HFFc6 (cell line): ENCODE data around the gene MGAT3. TPM values are rescaled to one million over a fixed set of nuclear protein-coding genes. Genes with fewer than 3 reads are reported as not detected.

Source experiments
- DNase-seq: peaks from one replicate; pipeline ENCODE4 v3.0.0-alpha.2; 2018
- H3K27ac Mint-ChIP-seq: 2 replicates; pipeline ENCODE4 v1.8.0; 2020; ENCODE audit warnings: mild to moderate bottlenecking, mixed read lengths
- H3K27me3 Mint-ChIP-seq: 2 replicates; pipeline ENCODE4 v1.8.0; 2021; ENCODE audit warnings: mild to moderate bottlenecking, moderate library complexity, mixed read lengths; ENCODE audit not compliant: insufficient read depth
- H3K36me3 Mint-ChIP-seq: 2 replicates; pipeline ENCODE4 v1.8.0; 2021; ENCODE audit warnings: low read depth, mixed read lengths
- H3K4me1 Mint-ChIP-seq: 2 replicates; pipeline ENCODE4 v1.8.0; 2020; ENCODE audit warnings: low read depth, mixed read lengths
- H3K4me3 Mint-ChIP-seq: 2 replicates; pipeline ENCODE4 v1.8.0; 2020; ENCODE audit warnings: mild to moderate bottlenecking, moderate library complexity, mixed read lengths
- H3K9me3 Mint-ChIP-seq: 2 replicates; pipeline ENCODE4 v1.8.0; 2020; ENCODE audit warnings: mild to moderate bottlenecking, mixed read lengths
- CTCF ChIP-seq: fragments of 200-600 bp; sonication (generic); IDR thresholded peaks from 2 replicates; pipeline ENCODE4 v1.5.0; 2021; ENCODE audit warnings: antibody characterized with exemption, mild to moderate bottlenecking
- total RNA-seq, 6 experiments: library from RNA; stranded (reverse); fragmentation: NEBNext Ultra II Directional; extraction: Animal tissue kit (Norgen Biotek cat#: 25700); gene quantifications; 2 replicates in 1 of 6; 3 replicates in 5 of 6; pipeline ENCODE4 v1.2.3, GENCODE V29; 2021

MGAT3 gene
- total RNA-seq, 6 experiments from 2014 or later, result not detected

- H3K27me3 Mint-ChIP-seq, result peaks cover 3% of the 10 kb centered on the region
- H3K9me3 Mint-ChIP-seq, result no peaks in the 10 kb centered on the region
- no peak for DNase-seq
- peaks cover 7% of the 10 kb centered on the region for H3K36me3 Mint-ChIP-seq
- TF ChIP-seq CTCF, result no peak
- no peak overlapping the region for H3K27ac Mint-ChIP-seq
- H3K4me3 Mint-ChIP-seq, result no peak overlapping the region
- peaks cover 34% of the 10 kb centered on the region for H3K4me1 Mint-ChIP-seq
Measured at GRCh38 chr22:39498368-39498767, 41.6 kb downstream of the MGAT3 start.

- no peak overlapping the region for H3K4me3 Mint-ChIP-seq
- no peak overlapping the region for H3K27ac Mint-ChIP-seq
Measured at GRCh38 chr22:39498802-39499201, 42.0 kb downstream of the MGAT3 start.

GRCh38 chr22:39500101-39500500, 43.3 kb downstream of the MGAT3 start:
- Mint-ChIP-seq H3K9me3 (no peaks in the 10 kb centered on the region), H3K4me1 (peaks cover 23% of the 10 kb centered on the region), H3K4me3 (no peak overlapping the region), H3K27me3 (peaks cover 3% of the 10 kb centered on the region), H3K27ac (no peak overlapping the region), H3K36me3 (peaks cover 12% of the 10 kb centered on the region)
- DNase-seq, result no peak
- no peak for TF ChIP-seq CTCF

More at GRCh38 chr22:39498802-39499201, 42.0 kb downstream of the MGAT3 start:
- TF ChIP-seq CTCF, result no peak
- H3K36me3 Mint-ChIP-seq, result peaks cover 12% of the 10 kb centered on the region
- H3K9me3 Mint-ChIP-seq, result no peaks in the 10 kb centered on the region
- H3K27me3 Mint-ChIP-seq, result peaks cover 3% of the 10 kb centered on the region
- no peak for DNase-seq
- peaks cover 34% of the 10 kb centered on the region for H3K4me1 Mint-ChIP-seq

- Mint-ChIP-seq H3K4me1 (peaks cover 22% of the 10 kb centered on the region), H3K27me3 (peaks cover 3% of the 10 kb centered on the region), H3K9me3 (no peaks in the 10 kb centered on the region), H3K36me3 (peaks cover 26% of the 10 kb centered on the region), H3K27ac (peak overlapping the region; percentile 85), H3K4me3 (peak overlapping the region; percentile 93)
- no peak for TF ChIP-seq CTCF
- DNase-seq, result no peak
Measured at GRCh38 chr22:39501644-39502108, 44.9 kb downstream of the MGAT3 start.

GRCh38 chr22:39502109-39502788, 45.4 kb downstream of the MGAT3 start, which contains the start of gene MIEF1:
TSS of gene MIEF1 (plus strand) at chr22:39502290. CDS start at chr22:39511295, 9,005 bp downstream.
- peak; percentile 89 for DNase-seq
- peak; percentile 27; the same call in 1 of the 2 replicates for TF ChIP-seq CTCF
- peaks cover 22% of the 10 kb centered on the region for H3K4me1 Mint-ChIP-seq
- peaks cover 26% of the 10 kb centered on the region for H3K36me3 Mint-ChIP-seq
- peaks cover 3% of the 10 kb centered on the region for H3K27me3 Mint-ChIP-seq
- peak within 1 kb of the TSS; percentile 85 for H3K27ac Mint-ChIP-seq
- no peaks in the 10 kb centered on the region for H3K9me3 Mint-ChIP-seq
- H3K4me3 Mint-ChIP-seq, result peak within 1 kb of the TSS; percentile 93
